Keratinocyte (primary cell): ENCODE measurements around the gene FAM120B. TPM values are rescaled to one million over a fixed set of nuclear protein-coding genes. Genes with fewer than 3 reads are reported as not detected.

Source experiments
- DNase-seq: peaks from one replicate; pipeline ENCODE4 v3.0.0-alpha.2; 2011; ENCODE audit warnings: low read depth, missing footprints, low spot score
- FAIRE-seq: peaks from 2 replicates; lab custom pipeline; 2011; peaks lifted over from hg19 to GRCh38; lab: Jason Lieb, UNC
- H2AFZ ChIP-seq: 2 replicates; pipeline ENCODE4 v1.6.0; 2012; ENCODE audit warnings: low read length, control low read depth, inconsistent platforms; ENCODE audit not compliant: control insufficient read depth
- H3K27ac ChIP-seq: 2 replicates; pipeline ENCODE4 v1.5.1; 2011; ENCODE audit warnings: low read length; ENCODE audit not compliant: control insufficient read depth, insufficient read depth
- H3K27me3 ChIP-seq: 3 replicates; pipeline ENCODE4 v1.6.0; 2011; ENCODE audit warnings: low read length; ENCODE audit not compliant: control insufficient read depth, insufficient read depth; ENCODE audit errors: extremely low read depth
- H3K36me3 ChIP-seq, 2 experiments: 2 replicates in 1 of 2; 3 replicates in 1 of 2; pipeline ENCODE4 v1.5.1; 2011; ENCODE audit warnings: low read length in 2 of 2, mild to moderate bottlenecking in 1 of 2; ENCODE audit not compliant: control insufficient read depth in 2 of 2, insufficient read depth in 2 of 2; ENCODE audit errors: extremely low read depth in 1 of 2
- H3K4me1 ChIP-seq: 3 replicates; pipeline ENCODE4 v1.5.1; 2011; ENCODE audit warnings: low read length; ENCODE audit not compliant: control insufficient read depth, insufficient read depth; ENCODE audit errors: extremely low read depth
- H3K4me2 ChIP-seq: 3 replicates; pipeline ENCODE4 v1.6.0; 2011; ENCODE audit warnings: low read depth, low read length; ENCODE audit not compliant: control insufficient read depth, insufficient read depth; ENCODE audit errors: extremely low read depth
- H3K4me3 ChIP-seq, 3 experiments: fragments of 200-600 bp in 1 of 3; sonication (generic) in 1 of 3; 2 replicates in 2 of 3; 3 replicates in 1 of 3; pipeline ENCODE4 v1.5.1; 2011 to 2016; ENCODE audit warnings: low read length in 3 of 3, mild to moderate bottlenecking in 3 of 3, control low read depth in 2 of 3, inconsistent platforms in 1 of 3, low read depth in 1 of 3, mixed read lengths in 1 of 3, mixed run types in 1 of 3, moderate library complexity in 1 of 3; ENCODE audit not compliant: control insufficient read depth in 2 of 3, insufficient read depth in 2 of 3; ENCODE audit errors: extremely low read depth in 1 of 3
- H3K79me2 ChIP-seq: 2 replicates; pipeline ENCODE4 v1.6.0; 2012; ENCODE audit warnings: low read length; ENCODE audit not compliant: control insufficient read depth, insufficient read depth
- H3K9ac ChIP-seq: 3 replicates; pipeline ENCODE4 v1.6.0; 2011; ENCODE audit warnings: low read length; ENCODE audit not compliant: control insufficient read depth, insufficient read depth; ENCODE audit errors: extremely low read depth
- H3K9me1 ChIP-seq: 3 replicates; pipeline ENCODE4 v1.6.0; 2011; ENCODE audit warnings: low read length; ENCODE audit not compliant: control insufficient read depth, insufficient read depth; ENCODE audit errors: extremely low read depth
- H3K9me3 ChIP-seq: 2 replicates; pipeline ENCODE4 v1.5.1; 2012; ENCODE audit warnings: low read depth, low read length; ENCODE audit not compliant: control insufficient read depth
- H4K20me1 ChIP-seq: 3 replicates; pipeline ENCODE4 v1.6.0; 2011; ENCODE audit warnings: low read length; ENCODE audit not compliant: control insufficient read depth, insufficient read depth; ENCODE audit errors: extremely low read depth
- EZH2 ChIP-seq: IDR thresholded peaks from one replicate; pipeline ENCODE4 v1.6.1; 2012; ENCODE audit warnings: inconsistent platforms, mild to moderate bottlenecking, low read length, moderate library complexity
- dilution Hi-C: fragments of 300-500 bp; cut with MboI; formaldehyde crosslinking; loops from one replicate; pipeline ENCODE4 v1.7.0; 2020; ENCODE audit warnings: low sequenced_read_pairs; ENCODE audit not compliant: extremely low pct_ligation_motif_present
- polyA plus RNA-seq, 5 experiments: library from polyadenylated mRNA; depleted of rRNA in 3 of 5; stranded (reverse) in 3 of 5; stranded (forward) in 1 of 5; unstranded in 1 of 5; fragments of >200 nt; gene quantifications; 1 replicate in 1 of 5; 2 replicates in 3 of 5; 3 replicates in 1 of 5; pipeline versions ENCODE4 v1.2.1 to v1.2.3, GENCODE V29; 2011 to 2012; ENCODE audit warnings: missing spikeins in 2 of 5, low read depth in 1 of 5, low replicate concordance in 1 of 5
- TF ChIP-seq, protein P1 (sequence below), 3 experiments: IDR thresholded peaks in 1 of 3; conservative IDR thresholded peaks in 1 of 3; optimal IDR thresholded peaks in 1 of 3; 2 replicates in 2 of 3; 3 replicates in 1 of 3; pipeline versions ENCODE3 to v1.5.1; 2011; ENCODE audit warnings: low read length in 3 of 3, mild to moderate bottlenecking in 3 of 3, moderate library complexity in 2 of 3, control low read depth in 1 of 3, inconsistent platforms in 1 of 3; ENCODE audit not compliant: insufficient read depth in 2 of 3; ENCODE audit errors: extremely low read depth in 1 of 3

FAM120B gene
- polyA plus RNA-seq, 1 donor (not counting 4 experiments of a cell fraction or from before 2014, with no cell fraction given) = 17.4 TPM

DNA sequence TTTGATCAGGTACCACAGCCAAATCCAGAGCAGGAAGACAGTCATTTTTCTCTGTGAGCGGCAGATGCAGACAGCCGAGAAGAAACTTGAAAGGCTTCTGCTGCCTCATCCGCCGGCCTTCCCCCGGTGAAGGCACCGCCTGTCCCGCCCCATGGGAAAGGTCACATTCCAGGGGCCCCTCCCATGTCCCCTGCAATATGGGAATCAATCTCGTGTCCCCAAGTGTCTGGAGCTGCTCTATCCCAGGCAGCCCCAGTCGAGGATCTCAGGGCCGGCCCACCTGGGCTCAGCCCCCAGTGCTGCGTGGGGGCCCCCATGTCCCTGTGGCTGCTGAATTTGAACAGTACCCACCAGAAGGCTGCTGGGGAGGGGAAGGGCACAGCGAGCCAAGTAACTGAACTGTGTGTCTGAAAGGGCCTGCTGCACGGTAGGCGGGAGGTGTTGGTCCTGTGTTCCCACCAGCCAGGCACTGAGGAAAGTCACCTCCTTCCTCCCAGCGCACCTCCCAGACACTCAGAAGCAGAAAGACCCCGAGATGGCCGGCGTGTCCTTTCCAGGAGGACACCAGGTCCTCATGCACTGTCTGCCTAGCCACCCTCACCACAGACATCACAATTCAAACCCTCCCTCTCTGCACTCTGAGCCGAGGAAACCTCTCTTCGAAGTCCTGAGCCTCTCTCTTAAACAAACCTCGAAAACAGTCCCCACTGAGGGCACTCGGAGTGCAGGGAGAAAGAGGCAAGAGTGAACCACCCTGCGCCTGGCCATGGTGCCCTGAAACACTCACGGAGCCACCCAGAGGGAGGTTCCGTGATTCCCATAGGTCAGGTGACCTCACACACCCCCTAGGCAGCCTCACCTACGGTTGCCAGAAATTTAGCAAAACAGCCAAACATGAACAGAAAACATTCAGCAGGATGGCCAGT lies 147.3 kb downstream of the FAM120B start:
- Histone ChIP-seq H3K79me2 (no peaks in the 10 kb centered on the region), H3K9me1 (no peaks in the 10 kb centered on the region), H3K4me1 (no peaks in the 10 kb centered on the region), H3K4me3 (no peak overlapping the region), H3K9ac (no peak overlapping the region), H3K36me3 (no peaks in the 10 kb centered on the region), H3K27me3 (peaks cover 5% of the 10 kb centered on the region), H3K4me2 (no peak overlapping the region), H2AFZ (no peak overlapping the region), H4K20me1 (no peaks in the 10 kb centered on the region), H3K27ac (no peak overlapping the region), H3K9me3 (peaks cover 3% of the 10 kb centered on the region)
- no peak for FAIRE-seq
- no peak for DNase-seq
- dilution Hi-C loops = no loop called here
- TF ChIP-seq, protein P1, sequence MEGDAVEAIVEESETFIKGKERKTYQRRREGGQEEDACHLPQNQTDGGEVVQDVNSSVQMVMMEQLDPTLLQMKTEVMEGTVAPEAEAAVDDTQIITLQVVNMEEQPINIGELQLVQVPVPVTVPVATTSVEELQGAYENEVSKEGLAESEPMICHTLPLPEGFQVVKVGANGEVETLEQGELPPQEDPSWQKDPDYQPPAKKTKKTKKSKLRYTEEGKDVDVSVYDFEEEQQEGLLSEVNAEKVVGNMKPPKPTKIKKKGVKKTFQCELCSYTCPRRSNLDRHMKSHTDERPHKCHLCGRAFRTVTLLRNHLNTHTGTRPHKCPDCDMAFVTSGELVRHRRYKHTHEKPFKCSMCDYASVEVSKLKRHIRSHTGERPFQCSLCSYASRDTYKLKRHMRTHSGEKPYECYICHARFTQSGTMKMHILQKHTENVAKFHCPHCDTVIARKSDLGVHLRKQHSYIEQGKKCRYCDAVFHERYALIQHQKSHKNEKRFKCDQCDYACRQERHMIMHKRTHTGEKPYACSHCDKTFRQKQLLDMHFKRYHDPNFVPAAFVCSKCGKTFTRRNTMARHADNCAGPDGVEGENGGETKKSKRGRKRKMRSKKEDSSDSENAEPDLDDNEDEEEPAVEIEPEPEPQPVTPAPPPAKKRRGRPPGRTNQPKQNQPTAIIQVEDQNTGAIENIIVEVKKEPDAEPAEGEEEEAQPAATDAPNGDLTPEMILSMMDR (optimal IDR thresholded peaks at IDR 0.05 in 1 of 3, IDR thresholded peaks at IDR 0.05 in 1 of 3, conservative IDR thresholded peaks at IDR 0.05 in 1 of 3; ENCODE audit: extremely low read depth in 1 of 3, insufficient read depth in 2 of 3, low read length in 3 of 3) = no peak
- no peak for TF ChIP-seq EZH2

- no peaks in the 10 kb centered on the region for H3K9me1 ChIP-seq
- dilution Hi-C loops = no loop called here
- H3K4me3 ChIP-seq = no peak overlapping the region
- peaks cover 3% of the 10 kb centered on the region for H3K9me3 ChIP-seq
- H3K9ac ChIP-seq = no peak overlapping the region
- no peak overlapping the region for H2AFZ ChIP-seq
- DNase-seq (no peak), FAIRE-seq (no peak)
- no peak overlapping the region for H3K27ac ChIP-seq
- H3K36me3 ChIP-seq = no peaks in the 10 kb centered on the region
- H3K4me2 ChIP-seq = no peak overlapping the region
- TF ChIP-seq, protein P1 (optimal IDR thresholded peaks at IDR 0.05 in 1 of 3, IDR thresholded peaks at IDR 0.05 in 1 of 3, conservative IDR thresholded peaks at IDR 0.05 in 1 of 3; ENCODE audit: extremely low read depth in 1 of 3, insufficient read depth in 2 of 3, low read length in 3 of 3) = no peak
- H4K20me1 ChIP-seq = no peaks in the 10 kb centered on the region
- H3K4me1 ChIP-seq = no peaks in the 10 kb centered on the region
- peaks cover 5% of the 10 kb centered on the region for H3K27me3 ChIP-seq
- H3K79me2 ChIP-seq = no peaks in the 10 kb centered on the region
These were observed 148.1 kb downstream of the FAM120B start for GRCh38 chr6:170454512-170455285.
